PC-3 (cell line): ENCODE results near the gene GSTT2B.
"Not testable (repeated sequence)": the region's sequence is repeated elsewhere in the genome, so short reads cannot be mapped to it uniquely, and the experiment has no call there.

Experiments
- CTCF ChIP-seq: fragments of 300-600 bp; sonication (generic); conservative IDR thresholded peaks from 2 replicates; pipeline ENCODE4 v1.5.1; 2017; ENCODE audit warnings: antibody characterized with exemption, low read depth, mild to moderate bottlenecking, low read length
- EZH2 ChIP-seq: fragments of 300-600 bp; sonication (generic); IDR thresholded peaks from one replicate; pipeline ENCODE4 v1.6.1; 2017; ENCODE audit warnings: antibody characterized with exemption, mild to moderate bottlenecking, low read length; ENCODE audit not compliant: unreplicated experiment

- not testable (repeated sequence) for TF ChIP-seq CTCF, EZH2
Measured at GRCh38 chr22:23974345-23974744, 13.3 kb upstream of the GSTT2B start, which contains the start of gene DDT.
